A549 (cell line): Measurements from ENCODE around the gene KRTAP10-7.

Source experiments
- BHLHE40 ChIP-seq: IDR thresholded peaks from 2 replicates; pipeline ENCODE4 v1.6.1; 2012; ENCODE audit warnings: low read depth, low read length, inconsistent platforms
- CBX2 ChIP-seq: fragments of 200-600 bp; sonication (generic); IDR thresholded peaks from 2 replicates; pipeline ENCODE4 v1.6.1; 2016; ENCODE audit warnings: low read depth, mild to moderate bottlenecking, borderline replicate concordance
- CBX8 ChIP-seq: fragments of 200-600 bp; sonication (generic); IDR thresholded peaks from 2 replicates; pipeline ENCODE4 v1.6.1; 2016
- CHD2 ChIP-seq: fragments of 150-350 bp; IDR thresholded peaks from 2 replicates; pipeline ENCODE4 v1.6.1; 2014; ENCODE audit warnings: low read length; ENCODE audit not compliant: partially characterized antibody
- EP300 ChIP-seq, 2 experiments: fragments of >200 bp; sonication (Bioruptor Twin); formaldehyde crosslinking; IDR thresholded peaks; 2 replicates in 1 of 2; 3 replicates in 1 of 2; pipeline ENCODE4 v1.6.1; 2016 to 2017
- MAX ChIP-seq: IDR thresholded peaks from 2 replicates; pipeline ENCODE4 v1.6.1; 2012
- MYC ChIP-seq: IDR thresholded peaks from 2 replicates; pipeline ENCODE4 v1.6.1; 2012; ENCODE audit warnings: mild to moderate bottlenecking, inconsistent platforms, low read length, improper control_type of control experiment, borderline replicate concordance
- NR3C1 ChIP-seq: fragments of >200 bp; sonication (Bioruptor Twin); formaldehyde crosslinking; IDR thresholded peaks from 3 replicates; pipeline ENCODE4 v1.6.1; 2017
- POLR2A ChIP-seq: IDR thresholded peaks from 2 replicates; pipeline ENCODE4 v1.6.1; 2012; ENCODE audit warnings: mild to moderate bottlenecking, low read length
- RAD21 ChIP-seq, 2 experiments: fragments of >200 bp in 1 of 2; sonication (Bioruptor Twin) in 1 of 2; formaldehyde crosslinking in 1 of 2; IDR thresholded peaks in 1 of 2; conservative IDR thresholded peaks in 1 of 2; 2 replicates in 1 of 2; 3 replicates in 1 of 2; pipeline ENCODE4 v1.6.1; 2012 to 2018; ENCODE audit warnings: inconsistent platforms in 1 of 2
- RFX5 ChIP-seq: fragments of 450-650 bp; IDR thresholded peaks from 2 replicates; pipeline ENCODE4 v1.7.1; 2014; ENCODE audit warnings: antibody characterized with exemption, mild to moderate bottlenecking, moderate library complexity
- ZFP36 ChIP-seq: fragments of 450-650 bp; IDR thresholded peaks from 2 replicates; pipeline ENCODE4 v1.6.1; 2014; ENCODE audit warnings: borderline replicate concordance; ENCODE audit not compliant: partially characterized antibody
- TF ChIP-seq, protein P1 (sequence below): fragments of >200 bp; sonication (Bioruptor Twin); formaldehyde crosslinking; IDR thresholded peaks from 3 replicates; pipeline ENCODE4 v1.5.1; 2016
- TF ChIP-seq, protein P2 (sequence below): fragments of 200-600 bp; sonication (generic); IDR thresholded peaks from 2 replicates; pipeline ENCODE4 v1.6.1; 2016; ENCODE audit warnings: antibody characterized with exemption, mild to moderate bottlenecking, moderate library complexity

GRCh38 chr21:44612669-44613229 is 12.4 kb downstream of the KRTAP10-7 start:
- TF ChIP-seq ZFP36 (no peak), CBX2 (no peak), POLR2A (no peak), MAX (no peak), CBX8 (no peak), RAD21 (conservative IDR thresholded peaks at IDR 0.05 in 1 of 2, IDR thresholded peaks at IDR 0.05 in 1 of 2) (no peak), MYC (no peak), NR3C1 (no peak), EP300 (IDR thresholded peaks at IDR 0.05) (no peak), CHD2 (no peak), RFX5 (no peak), BHLHE40 (no peak)
- TF ChIP-seq, protein P1, sequence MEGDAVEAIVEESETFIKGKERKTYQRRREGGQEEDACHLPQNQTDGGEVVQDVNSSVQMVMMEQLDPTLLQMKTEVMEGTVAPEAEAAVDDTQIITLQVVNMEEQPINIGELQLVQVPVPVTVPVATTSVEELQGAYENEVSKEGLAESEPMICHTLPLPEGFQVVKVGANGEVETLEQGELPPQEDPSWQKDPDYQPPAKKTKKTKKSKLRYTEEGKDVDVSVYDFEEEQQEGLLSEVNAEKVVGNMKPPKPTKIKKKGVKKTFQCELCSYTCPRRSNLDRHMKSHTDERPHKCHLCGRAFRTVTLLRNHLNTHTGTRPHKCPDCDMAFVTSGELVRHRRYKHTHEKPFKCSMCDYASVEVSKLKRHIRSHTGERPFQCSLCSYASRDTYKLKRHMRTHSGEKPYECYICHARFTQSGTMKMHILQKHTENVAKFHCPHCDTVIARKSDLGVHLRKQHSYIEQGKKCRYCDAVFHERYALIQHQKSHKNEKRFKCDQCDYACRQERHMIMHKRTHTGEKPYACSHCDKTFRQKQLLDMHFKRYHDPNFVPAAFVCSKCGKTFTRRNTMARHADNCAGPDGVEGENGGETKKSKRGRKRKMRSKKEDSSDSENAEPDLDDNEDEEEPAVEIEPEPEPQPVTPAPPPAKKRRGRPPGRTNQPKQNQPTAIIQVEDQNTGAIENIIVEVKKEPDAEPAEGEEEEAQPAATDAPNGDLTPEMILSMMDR = no peak
- TF ChIP-seq, protein P2, sequence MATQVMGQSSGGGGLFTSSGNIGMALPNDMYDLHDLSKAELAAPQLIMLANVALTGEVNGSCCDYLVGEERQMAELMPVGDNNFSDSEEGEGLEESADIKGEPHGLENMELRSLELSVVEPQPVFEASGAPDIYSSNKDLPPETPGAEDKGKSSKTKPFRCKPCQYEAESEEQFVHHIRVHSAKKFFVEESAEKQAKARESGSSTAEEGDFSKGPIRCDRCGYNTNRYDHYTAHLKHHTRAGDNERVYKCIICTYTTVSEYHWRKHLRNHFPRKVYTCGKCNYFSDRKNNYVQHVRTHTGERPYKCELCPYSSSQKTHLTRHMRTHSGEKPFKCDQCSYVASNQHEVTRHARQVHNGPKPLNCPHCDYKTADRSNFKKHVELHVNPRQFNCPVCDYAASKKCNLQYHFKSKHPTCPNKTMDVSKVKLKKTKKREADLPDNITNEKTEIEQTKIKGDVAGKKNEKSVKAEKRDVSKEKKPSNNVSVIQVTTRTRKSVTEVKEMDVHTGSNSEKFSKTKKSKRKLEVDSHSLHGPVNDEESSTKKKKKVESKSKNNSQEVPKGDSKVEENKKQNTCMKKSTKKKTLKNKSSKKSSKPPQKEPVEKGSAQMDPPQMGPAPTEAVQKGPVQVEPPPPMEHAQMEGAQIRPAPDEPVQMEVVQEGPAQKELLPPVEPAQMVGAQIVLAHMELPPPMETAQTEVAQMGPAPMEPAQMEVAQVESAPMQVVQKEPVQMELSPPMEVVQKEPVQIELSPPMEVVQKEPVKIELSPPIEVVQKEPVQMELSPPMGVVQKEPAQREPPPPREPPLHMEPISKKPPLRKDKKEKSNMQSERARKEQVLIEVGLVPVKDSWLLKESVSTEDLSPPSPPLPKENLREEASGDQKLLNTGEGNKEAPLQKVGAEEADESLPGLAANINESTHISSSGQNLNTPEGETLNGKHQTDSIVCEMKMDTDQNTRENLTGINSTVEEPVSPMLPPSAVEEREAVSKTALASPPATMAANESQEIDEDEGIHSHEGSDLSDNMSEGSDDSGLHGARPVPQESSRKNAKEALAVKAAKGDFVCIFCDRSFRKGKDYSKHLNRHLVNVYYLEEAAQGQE = no peak
